GM12892 (cell line): ENCODE results near the gene GHRH.

Source experiments
- DNase-seq: peaks from one replicate; pipeline ENCODE4 v3.0.0; 2011; ENCODE audit not compliant: insufficient read length
- FAIRE-seq: peaks from 2 replicates; lab custom pipeline; 2011; peaks lifted over from hg19 to GRCh38; lab: Jason Lieb, UNC
- POLR2A ChIP-seq: IDR thresholded peaks from 2 replicates; pipeline ENCODE4 v1.6.1; 2011; ENCODE audit warnings: low read depth, low read length, control low read depth
- POLR2AphosphoS5 ChIP-seq: IDR thresholded peaks from 2 replicates; pipeline ENCODE4 v1.6.1; 2011; ENCODE audit warnings: low read depth, low read length, control low read depth
- TAF1 ChIP-seq: IDR thresholded peaks from 2 replicates; pipeline ENCODE4 v1.6.1; 2011; ENCODE audit warnings: low read depth, mild to moderate bottlenecking, control low read depth, low read length, borderline replicate concordance

The GHRH gene

GRCh38 chr20:37243076-37243936, 18.3 kb downstream of the GHRH start:
- FAIRE-seq, result no peak
- no peak for DNase-seq

GRCh38 chr20:37242503-37242902, 19.1 kb downstream of the GHRH start:
- TF ChIP-seq POLR2A, result no peak
- no peak for TF ChIP-seq TAF1
- TF ChIP-seq POLR2AphosphoS5, result no peak
- DNase-seq (no peak), FAIRE-seq (no peak)

More at GRCh38 chr20:37243076-37243936, 18.3 kb downstream of the GHRH start:
- no peak for TF ChIP-seq POLR2AphosphoS5
- TF ChIP-seq TAF1, result no peak
- no peak for TF ChIP-seq POLR2A

GRCh38 chr20:37240337-37241067, 21.1 kb downstream of the GHRH start:
- no peak for TF ChIP-seq POLR2AphosphoS5
- no peak for TF ChIP-seq POLR2A
- TF ChIP-seq TAF1, result no peak
- DNase-seq (no peak), FAIRE-seq (no peak)

- no peak for FAIRE-seq
- DNase-seq, result no peak
- TF ChIP-seq TAF1, result no peak
- TF ChIP-seq POLR2A, result no peak
- no peak for TF ChIP-seq POLR2AphosphoS5
Observed at GRCh38 chr20:37238935-37239451, 22.6 kb downstream of the GHRH start.

GRCh38 chr20:37238426-37238825, 23.2 kb downstream of the GHRH start:
- DNase-seq, result no peak
- TF ChIP-seq TAF1 (no peak), POLR2AphosphoS5 (no peak), POLR2A (no peak)
- FAIRE-seq, result no peak

GRCh38 chr20:37237656-37238055, 24.0 kb downstream of the GHRH start:
- TF ChIP-seq POLR2A (no peak), TAF1 (no peak), POLR2AphosphoS5 (no peak)
- no peak for DNase-seq
- no peak for FAIRE-seq

- TF ChIP-seq TAF1, result no peak
- no peak for TF ChIP-seq POLR2AphosphoS5
- TF ChIP-seq POLR2A, result no peak
- FAIRE-seq (no peak), DNase-seq (no peak)
Observed at GRCh38 chr20:37236462-37236861, 25.2 kb downstream of the GHRH start.

GRCh38 chr20:37235065-37235464, 26.5 kb downstream of the GHRH start:
- no peak for FAIRE-seq
- TF ChIP-seq POLR2AphosphoS5 (no peak), TAF1 (no peak), POLR2A (no peak)
- no peak for DNase-seq

GRCh38 chr20:37234254-37234581, 27.4 kb downstream of the GHRH start:
- no peak for FAIRE-seq

GRCh38 chr20:37233548-37234253, 27.9 kb downstream of the GHRH start:
- TF ChIP-seq POLR2A (no peak), POLR2AphosphoS5 (no peak), TAF1 (no peak)
- FAIRE-seq, result no peak
- no peak for DNase-seq

More at GRCh38 chr20:37234254-37234581, 27.4 kb downstream of the GHRH start:
- DNase-seq, result no peak
- TF ChIP-seq POLR2AphosphoS5, result no peak
- no peak for TF ChIP-seq POLR2A
- TF ChIP-seq TAF1, result no peak
